ENCODE measurements around the gene HSPG2. TPM values are rescaled to one million over a fixed set of nuclear protein-coding genes. Genes with fewer than 3 reads are reported as not detected.
A peak's percentile ranks its signal among the peaks of the same experiment; 100 is the strongest.

HSPG2 gene
- total RNA-seq, 1 donor from 2014 or later: 197 TPM

DNA sequence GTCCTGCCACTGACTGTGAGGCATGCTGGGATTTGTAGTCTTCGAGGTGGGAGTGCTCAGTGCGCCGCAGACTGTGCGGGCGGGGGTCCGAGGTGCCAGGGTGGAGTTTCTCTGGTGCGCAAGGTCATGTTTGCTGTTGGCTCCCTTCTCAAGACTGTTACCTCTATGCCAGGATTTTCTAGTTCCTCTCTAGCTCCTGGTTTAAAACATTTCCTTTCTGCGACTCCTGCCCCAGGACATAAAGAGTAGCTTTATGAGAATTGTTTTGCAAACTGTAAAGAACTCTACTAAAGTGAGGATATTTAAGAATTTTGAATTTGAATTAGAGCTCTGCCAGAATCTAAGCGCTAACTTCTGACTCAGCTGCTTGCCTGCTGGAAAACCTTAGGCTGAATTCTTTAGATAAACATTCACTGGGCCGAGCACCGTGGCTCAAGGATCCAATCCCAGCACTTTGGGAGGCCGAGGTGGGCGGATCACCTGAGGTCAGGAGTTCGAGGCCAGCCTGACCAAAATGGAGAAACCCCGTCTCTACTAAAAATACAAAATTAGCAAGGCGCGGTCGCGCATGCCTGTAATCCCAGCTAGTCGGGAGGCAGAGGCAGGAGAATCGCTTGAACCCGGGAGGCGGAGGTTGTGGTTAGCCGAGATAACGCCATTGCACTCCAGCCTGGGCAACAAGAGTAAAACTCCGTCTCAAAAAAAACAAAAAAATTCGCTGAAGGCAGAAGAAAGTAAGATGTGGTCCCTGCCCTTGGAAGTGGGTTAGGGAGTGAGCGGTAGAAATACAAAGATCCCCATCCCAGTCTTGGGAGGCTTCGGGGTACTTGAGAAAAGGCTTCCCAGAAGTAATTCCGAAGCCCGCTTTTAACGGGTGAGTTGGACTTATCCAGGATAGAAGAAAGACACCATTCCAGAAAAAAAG is 153.2 kb downstream of the HSPG2 start:
- Mint-ChIP-seq H3K9me3 (ENCODE audit: unreplicated experiment) (no peaks in the 10 kb centered on the region), H3K36me3 (ENCODE audit: unreplicated experiment) (no peaks in the 10 kb centered on the region), H3K27me3 (ENCODE audit: unreplicated experiment) (peaks cover 3% of the 10 kb centered on the region), H3K4me1 (ENCODE audit: unreplicated experiment) (peaks cover 22% of the 10 kb centered on the region), H3K4me3 (ENCODE audit: unreplicated experiment) (peak overlapping the region; percentile 93), H3K27ac (ENCODE audit: unreplicated experiment) (peak overlapping the region; percentile 100)
- DNase-seq (ENCODE audit: extremely low spot score, unreplicated experiment): no peak
- TF ChIP-seq, protein P1, sequence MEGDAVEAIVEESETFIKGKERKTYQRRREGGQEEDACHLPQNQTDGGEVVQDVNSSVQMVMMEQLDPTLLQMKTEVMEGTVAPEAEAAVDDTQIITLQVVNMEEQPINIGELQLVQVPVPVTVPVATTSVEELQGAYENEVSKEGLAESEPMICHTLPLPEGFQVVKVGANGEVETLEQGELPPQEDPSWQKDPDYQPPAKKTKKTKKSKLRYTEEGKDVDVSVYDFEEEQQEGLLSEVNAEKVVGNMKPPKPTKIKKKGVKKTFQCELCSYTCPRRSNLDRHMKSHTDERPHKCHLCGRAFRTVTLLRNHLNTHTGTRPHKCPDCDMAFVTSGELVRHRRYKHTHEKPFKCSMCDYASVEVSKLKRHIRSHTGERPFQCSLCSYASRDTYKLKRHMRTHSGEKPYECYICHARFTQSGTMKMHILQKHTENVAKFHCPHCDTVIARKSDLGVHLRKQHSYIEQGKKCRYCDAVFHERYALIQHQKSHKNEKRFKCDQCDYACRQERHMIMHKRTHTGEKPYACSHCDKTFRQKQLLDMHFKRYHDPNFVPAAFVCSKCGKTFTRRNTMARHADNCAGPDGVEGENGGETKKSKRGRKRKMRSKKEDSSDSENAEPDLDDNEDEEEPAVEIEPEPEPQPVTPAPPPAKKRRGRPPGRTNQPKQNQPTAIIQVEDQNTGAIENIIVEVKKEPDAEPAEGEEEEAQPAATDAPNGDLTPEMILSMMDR (IDR thresholded peaks at IDR 0.05): no peak

DNA sequence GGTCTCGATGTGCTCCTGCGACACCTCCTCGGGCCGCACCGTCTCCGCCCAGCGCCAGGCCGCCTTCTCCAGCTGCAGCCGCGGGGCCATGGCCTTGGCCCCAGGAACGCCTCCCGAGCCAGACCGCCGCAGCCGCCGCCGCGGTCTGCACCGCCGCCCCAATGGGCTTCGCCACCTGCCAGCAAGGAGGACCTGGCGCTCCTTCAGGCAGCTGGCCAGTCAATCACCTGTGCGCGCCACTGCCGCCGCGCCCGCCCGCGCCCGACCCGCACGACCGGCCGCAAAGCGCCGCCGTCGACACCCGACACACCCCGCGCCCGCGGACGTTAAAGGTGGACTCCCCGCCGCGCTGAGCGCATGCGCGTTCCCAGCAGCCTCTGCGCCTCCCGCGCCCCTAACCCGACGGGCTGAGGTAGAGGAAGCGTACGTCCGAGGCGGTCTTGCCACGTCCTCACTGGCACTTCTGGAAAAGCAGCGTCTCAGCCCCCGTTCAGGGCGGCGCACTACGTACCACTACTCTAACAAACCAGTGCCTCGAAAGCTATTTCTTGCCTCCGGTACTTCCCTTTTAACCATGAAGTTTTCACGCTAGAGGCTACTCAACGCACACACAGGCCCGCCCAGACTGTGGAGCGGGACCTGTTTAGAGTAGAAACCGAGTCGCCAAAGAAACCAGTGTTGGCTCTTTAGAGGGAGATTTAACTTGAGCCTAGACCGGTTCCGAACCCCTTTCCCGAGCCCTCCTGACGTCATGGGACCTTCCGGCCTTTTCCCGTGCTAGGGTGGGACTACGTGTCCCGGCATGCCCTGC is 154.0 kb downstream of the HSPG2 start, which contains the start of gene USP48:
Gene USP48, minus strand, starts transcription at position 282 of the 811 bp plus-strand sequence. Its CDS starts 192 bp downstream, at position 90.
- Mint-ChIP-seq H3K4me3 (ENCODE audit: unreplicated experiment) (peak within 1 kb of the TSS; percentile 93), H3K27ac (ENCODE audit: unreplicated experiment) (peak within 1 kb of the TSS; percentile 100), H3K27me3 (ENCODE audit: unreplicated experiment) (no peaks in the 10 kb centered on the region), H3K9me3 (ENCODE audit: unreplicated experiment) (no peaks in the 10 kb centered on the region), H3K36me3 (ENCODE audit: unreplicated experiment) (no peaks in the 10 kb centered on the region), H3K4me1 (ENCODE audit: unreplicated experiment) (peaks cover 22% of the 10 kb centered on the region)
- peak; percentile 98 for DNase-seq (ENCODE audit: extremely low spot score, unreplicated experiment)
- TF ChIP-seq, protein P1 (IDR thresholded peaks at IDR 0.05): no peak

DNA sequence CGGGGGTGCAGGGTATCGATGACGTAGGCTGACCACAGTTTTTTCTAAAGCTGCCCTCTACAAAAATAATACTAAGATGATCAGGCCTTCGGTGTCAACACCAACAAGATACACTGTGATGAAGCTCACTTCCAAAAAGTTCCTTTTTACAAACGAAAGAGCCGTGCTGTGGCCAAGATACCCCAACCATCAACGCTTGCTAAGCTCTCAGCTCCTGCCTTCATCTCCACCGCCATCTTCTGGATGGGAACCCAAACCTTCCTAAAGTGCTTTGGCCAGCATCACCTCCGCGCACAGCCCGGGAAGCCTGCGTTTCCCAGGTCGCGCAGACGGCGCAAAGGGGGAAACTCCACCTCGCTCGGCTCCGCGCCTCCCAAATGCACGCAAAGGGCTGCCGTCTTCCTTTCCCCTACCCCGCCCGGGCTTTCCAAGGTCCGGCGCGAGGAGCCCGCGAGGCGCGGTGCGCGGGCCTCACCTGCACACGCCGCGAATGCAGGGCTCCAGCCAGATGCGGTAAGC is 154.7 kb downstream of the HSPG2 start:
- Mint-ChIP-seq H3K36me3 (ENCODE audit: unreplicated experiment) (no peaks in the 10 kb centered on the region), H3K4me1 (ENCODE audit: unreplicated experiment) (peaks cover 22% of the 10 kb centered on the region), H3K4me3 (ENCODE audit: unreplicated experiment) (peak overlapping the region; percentile 93), H3K27me3 (ENCODE audit: unreplicated experiment) (no peaks in the 10 kb centered on the region), H3K9me3 (ENCODE audit: unreplicated experiment) (no peaks in the 10 kb centered on the region), H3K27ac (ENCODE audit: unreplicated experiment) (peak overlapping the region; percentile 100)
- TF ChIP-seq, protein P1 (IDR thresholded peaks at IDR 0.05): peak; percentile 58
- no peak for DNase-seq (ENCODE audit: extremely low spot score, unreplicated experiment)

DNA sequence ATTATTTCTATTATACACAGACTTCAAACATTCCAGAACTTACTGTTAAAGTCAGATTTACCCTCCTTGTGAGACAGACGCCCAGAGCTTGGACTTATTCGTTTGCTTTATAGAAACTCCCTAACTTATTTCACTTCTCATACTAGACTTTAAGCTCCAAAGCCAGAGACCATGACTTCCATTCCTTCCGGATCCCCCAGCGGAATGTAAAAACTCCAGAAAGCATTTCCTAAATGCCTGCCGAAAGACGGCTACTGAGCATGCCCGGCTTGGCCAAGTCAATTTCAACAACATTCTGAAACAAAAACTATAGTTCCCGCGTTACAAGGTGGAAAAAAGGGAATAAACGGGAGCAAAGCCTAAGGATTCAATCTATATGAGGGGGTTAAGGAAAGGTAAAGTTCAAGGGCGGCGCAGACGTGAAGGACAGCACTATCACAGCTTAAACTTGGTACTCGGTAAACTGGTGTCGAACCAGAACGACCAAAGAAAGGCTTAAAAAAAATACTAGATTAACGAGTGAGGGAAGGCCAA is 155.2 kb downstream of the HSPG2 start:
- H3K27ac Mint-ChIP-seq (ENCODE audit: unreplicated experiment): peak overlapping the region; percentile 100
- H3K4me3 Mint-ChIP-seq (ENCODE audit: unreplicated experiment): peak overlapping the region; percentile 93

More for the DNA sequence above, 155.2 kb downstream of the HSPG2 start:
- H3K4me1 Mint-ChIP-seq (ENCODE audit: unreplicated experiment): peaks cover 22% of the 10 kb centered on the region
- no peaks in the 10 kb centered on the region for H3K27me3 Mint-ChIP-seq (ENCODE audit: unreplicated experiment)
- TF ChIP-seq, protein P1 (IDR thresholded peaks at IDR 0.05): no peak
- no peaks in the 10 kb centered on the region for H3K36me3 Mint-ChIP-seq (ENCODE audit: unreplicated experiment)
- H3K9me3 Mint-ChIP-seq (ENCODE audit: unreplicated experiment): no peaks in the 10 kb centered on the region
- DNase-seq (ENCODE audit: extremely low spot score, unreplicated experiment): no peak
